NCI-H69 (cell line): Measurements from ENCODE around the gene MS4A10.

Source experiments
- DNase-seq: peaks from one replicate; lab custom pipeline; 2025; lab: John Stamatoyannopoulos, UW

MS4A10 gene

DNA sequence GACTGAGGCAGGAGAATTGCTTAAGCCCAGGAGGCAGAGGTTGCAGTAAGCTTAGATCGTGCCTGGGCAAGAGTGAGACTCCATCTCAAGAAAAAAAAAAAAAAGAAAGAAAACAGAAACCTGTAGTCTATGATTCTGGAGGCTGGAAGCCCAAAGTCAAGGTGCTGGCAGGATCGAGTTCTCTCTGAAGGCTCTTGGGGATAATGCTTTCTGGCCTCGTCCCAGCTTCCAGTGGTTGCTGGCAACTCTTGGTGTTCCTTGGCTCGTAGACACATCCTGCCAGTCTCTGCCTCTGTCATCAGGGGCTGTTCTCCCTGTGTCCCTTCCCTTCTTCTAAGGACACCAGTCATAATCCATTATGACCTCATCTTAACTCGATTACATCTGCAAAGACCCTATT is 40.0 kb downstream of the MS4A10 start:
- DNase-seq: no peak

DNA sequence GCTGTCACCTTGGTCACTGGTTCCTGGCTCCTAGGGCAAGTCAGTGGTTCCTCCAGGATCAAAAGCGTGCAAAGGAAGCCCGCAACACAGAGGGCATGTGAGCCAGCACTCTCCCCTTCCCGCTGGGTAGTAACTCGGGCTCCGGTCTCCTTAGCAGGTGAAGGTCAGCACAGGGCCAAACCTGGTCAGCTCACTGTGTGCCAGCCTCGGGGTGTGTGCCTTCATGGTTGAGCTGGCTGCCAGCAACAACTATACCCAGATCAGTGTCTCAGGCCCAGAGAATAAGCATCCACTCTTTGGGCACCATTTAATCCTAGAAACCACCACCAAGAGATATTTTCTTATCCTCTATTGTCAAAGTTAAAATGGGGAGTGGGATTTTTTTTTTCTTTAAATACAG is 40.7 kb downstream of the MS4A10 start:
- no peak for DNase-seq

DNA sequence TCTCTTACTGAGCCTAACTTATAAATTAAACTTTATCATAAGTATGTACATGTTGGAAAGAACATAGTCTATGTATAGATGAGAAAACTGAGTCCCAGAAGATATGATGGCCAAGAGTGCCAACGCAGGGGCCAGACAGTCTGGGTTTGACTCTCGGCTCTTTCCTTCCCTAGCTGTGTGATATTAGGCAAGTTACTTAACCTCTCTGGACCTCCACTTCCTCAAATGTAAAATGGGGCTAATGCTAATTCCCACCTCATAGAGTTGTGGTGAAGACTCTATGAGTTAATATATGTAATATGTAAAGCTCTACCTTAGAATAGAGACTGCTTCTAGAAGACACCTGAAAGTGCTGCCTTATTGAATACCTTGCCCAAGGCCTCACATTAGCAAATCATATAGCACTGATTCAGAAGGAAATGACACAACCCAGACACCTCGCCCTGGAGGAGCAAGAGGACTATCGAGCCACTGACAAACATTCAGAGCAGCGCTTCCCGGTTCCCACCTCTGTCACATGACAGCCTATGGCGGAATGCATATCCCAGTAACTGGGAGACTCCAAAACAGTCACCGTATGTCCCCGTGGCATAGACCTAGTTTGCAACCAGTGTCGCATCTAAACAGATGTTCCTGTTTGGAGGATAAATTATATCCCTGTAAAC is 45.5 kb downstream of the MS4A10 start:
- no peak for DNase-seq

DNA sequence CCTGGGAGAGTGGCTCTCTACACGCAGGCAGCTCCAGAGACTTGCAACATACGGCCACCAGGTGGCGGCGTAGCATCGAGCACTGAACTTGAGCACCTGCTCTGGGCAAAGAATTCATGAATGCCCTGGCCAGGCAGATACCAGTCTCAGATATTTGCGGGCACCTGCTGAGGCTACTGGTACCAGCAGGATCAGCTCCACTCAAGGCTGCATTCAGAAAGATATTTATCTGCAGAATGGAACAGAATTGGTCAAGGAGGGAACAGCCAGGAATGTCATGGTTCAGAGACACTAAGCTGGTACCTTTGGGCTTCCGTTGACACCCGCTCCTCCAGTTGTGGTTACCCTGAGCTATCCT is 46.0 kb downstream of the MS4A10 start:
- DNase-seq: peak; percentile 90

DNA sequence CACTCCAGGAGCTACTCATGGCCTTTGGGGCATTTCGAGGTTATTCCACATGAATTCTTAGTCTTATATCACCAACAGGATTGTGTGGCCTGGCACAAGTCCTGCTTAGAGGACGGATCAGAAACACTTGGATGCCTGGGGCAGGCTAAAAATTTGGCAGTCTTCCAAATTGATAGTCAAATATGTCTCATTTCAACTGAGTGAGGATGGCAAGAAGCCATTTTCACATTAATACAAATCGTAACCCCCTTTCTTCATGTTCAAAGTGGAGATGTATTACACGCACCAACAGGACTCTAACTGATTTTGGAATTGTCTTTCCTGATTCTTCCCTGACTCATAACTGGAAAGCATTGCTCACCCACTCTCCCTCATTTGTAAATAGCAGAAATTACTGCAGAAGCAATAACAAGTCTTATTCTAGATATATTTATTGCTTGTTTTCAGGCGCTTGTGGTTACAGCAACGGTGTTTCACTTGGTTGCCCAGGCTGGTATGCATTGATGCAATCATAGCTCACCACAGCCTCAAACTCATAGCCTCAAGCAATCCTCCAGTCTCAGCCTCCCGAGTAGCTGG is 46.5 kb downstream of the MS4A10 start:
- DNase-seq: peak; percentile 79

- DNase-seq: no peak
Measured at GRCh38 chr11:60834742-60835533, 49.8 kb downstream of the MS4A10 start.

- no peak for DNase-seq
Measured at GRCh38 chr11:60835534-60835846, 50.4 kb downstream of the MS4A10 start.

DNA sequence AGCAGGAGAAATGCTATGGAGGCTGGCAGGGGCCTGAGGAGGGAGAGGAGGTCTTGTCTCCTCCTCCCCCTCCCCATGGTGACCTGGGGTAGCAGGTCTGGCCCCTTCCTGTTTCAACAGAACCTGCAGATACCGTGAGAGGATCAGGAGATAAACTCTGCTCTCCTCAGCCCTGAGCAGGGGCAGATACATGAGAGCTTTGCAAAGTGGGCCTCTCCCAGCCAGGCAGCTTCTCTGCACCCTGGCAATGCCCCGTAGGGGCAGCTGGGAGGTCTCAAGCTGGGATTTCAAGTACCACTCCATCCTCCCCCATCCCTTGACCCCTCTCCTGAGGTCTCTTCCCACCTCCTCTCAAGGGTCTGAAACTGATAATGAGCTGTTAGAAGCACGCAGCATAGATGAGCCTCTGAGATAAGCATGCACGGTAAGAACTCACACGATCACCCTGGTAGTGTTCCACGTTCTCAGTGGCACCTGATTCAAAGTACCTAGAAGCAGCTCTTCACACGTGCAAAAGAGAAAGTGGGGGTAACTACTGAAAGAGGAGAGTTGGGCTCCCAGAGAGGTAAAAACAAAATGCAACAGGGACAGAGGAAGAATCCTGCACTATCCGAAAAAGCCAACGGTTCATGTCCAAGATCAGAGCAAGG is 51.9 kb downstream of the MS4A10 start:
- DNase-seq: no peak

DNA sequence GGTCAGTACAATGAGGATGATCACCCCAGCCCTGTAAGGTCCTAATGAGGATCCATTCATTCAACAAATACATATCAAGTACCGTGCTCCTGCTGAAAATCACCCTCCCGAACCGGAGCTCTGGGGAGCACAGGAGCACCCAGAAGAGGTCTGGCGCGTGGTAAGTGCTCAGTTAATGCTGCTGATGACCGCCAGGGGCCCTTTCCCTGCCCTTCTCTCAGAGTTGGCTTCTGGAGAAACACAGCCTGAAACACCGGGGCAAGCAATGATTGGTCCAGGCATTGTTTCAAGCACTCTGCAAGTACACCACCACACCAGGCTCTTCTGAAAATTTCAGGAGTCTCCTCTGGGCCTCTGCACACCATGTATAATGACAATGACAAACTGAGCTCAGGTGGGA is 53.0 kb downstream of the MS4A10 start:
- no peak for DNase-seq

DNA sequence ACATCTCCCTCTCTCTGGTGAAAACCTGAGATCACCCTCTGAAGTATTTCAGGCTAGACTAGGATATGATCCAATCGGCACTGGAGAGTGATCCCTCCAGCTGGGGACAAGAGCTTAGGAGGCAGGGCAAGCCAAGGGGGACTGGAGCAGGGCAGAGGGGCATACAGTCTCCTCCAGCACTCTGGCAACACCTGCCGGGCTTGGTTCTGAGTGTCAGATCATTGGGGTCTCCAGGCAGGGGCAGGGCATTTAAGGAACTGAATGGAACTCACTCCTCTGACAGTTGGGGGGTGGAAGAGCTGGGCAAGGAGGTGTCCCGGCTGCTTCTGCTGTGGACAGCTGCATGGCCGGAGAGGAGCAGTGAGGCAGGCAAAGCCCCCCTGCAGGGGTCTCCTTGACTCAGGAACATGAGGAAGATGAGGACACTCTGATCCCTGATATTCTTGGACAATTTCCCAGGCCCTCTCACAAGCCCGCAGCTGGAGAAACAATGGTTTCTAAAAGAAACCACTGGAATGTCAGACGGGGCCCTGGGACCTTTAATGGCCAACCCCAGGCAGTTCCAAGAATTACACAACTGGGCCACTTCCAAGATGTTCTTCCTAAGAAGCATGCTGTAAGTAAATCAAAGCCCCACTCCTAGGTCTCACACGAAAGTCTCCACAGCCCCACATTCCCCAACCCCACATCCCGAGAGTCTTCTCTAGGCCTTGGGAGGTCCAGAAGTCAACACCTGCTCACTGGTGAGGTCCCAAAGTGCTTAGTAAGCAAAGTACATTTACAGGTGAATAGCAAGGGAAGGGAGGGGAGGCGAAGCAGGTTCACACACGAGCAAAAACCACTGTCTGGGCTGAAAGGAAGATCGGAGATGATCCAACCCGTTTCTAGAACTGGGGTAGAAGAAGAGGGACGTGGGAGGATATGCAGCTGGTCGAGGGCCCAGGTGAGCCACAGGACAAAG is 55.6 kb downstream of the MS4A10 start:
- DNase-seq: no peak

GRCh38 chr11:60841797-60842667 is 56.9 kb downstream of the MS4A10 start, which contains the start of gene CCDC86:
Gene CCDC86, plus strand, starts transcription at chr11:60842113. Its CDS starts 12 bp downstream, at chr11:60842125.
- peak; percentile 97 for DNase-seq

DNA sequence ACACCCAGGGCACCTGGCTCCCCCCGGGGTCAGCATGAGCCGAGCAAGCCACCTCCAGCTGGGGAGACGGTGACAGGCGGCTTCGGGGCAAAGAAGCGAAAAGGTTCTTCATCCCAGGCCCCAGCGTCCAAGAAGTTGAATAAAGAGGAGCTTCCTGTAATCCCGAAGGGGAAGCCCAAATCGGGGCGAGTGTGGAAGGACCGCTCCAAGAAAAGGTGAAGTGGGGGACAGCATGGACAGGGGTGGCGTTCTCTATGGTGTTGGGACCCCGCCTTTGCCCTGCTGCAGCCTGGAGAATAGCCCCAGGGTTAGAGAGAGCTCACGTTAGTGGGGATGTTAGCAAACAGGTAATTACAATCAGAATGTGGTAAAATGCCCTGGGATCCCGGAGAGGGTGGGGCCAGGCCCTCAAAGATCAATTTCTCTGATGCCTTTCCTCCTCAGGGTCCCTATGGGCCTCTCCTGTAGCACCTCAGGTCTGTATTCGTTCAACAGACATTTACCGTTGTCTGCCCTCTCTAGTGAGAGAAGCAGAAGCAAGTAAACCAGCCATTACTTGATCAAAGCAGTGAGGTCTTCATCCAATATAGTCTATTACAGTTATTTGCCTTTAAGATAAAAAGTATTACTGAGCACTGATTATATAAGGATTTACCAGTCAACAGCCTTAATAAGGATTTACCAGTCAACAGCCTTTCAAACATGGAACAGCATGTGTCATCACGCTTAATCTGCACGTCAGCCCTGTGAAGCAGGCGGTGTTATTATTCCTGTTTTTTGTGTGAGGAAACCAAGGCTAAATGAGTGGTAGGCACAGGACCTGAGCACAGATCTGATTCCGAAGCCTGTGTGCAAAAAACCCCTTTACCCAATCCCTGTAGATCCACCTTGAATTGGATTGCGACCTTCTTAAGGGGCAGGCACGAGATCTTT is 57.8 kb downstream of the MS4A10 start:
- peak; percentile 43 for DNase-seq

- no peak for DNase-seq
Measured at GRCh38 chr11:60844045-60844869, 59.1 kb downstream of the MS4A10 start.

- DNase-seq: no peak
Measured at GRCh38 chr11:60844870-60845221, 59.7 kb downstream of the MS4A10 start.

DNA sequence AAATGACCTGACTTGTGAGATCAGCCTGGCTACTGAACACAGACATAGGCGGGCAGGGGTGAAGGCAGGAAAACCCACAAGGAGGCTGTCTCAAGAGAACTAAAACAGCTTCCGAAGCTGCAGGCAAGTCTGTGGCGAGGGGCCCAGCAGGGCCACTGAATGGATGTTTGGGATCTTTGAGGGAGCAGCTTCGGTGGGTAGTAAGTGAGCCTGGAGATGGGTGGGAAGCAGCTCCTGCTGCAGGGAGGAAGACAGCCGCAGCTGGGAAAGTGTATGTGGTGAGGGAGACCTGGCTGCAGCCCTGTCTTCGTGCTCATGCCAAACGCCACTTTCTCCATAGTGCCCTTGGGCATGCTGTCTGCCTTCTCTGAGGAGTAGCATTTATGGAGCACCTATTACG is 60.2 kb downstream of the MS4A10 start:
- no peak for DNase-seq

GRCh38 chr11:60847281-60847680 is 62.1 kb downstream of the MS4A10 start:
- DNase-seq: no peak

GRCh38 chr11:60847896-60848295 is 62.8 kb downstream of the MS4A10 start:
- DNase-seq: no peak

DNA sequence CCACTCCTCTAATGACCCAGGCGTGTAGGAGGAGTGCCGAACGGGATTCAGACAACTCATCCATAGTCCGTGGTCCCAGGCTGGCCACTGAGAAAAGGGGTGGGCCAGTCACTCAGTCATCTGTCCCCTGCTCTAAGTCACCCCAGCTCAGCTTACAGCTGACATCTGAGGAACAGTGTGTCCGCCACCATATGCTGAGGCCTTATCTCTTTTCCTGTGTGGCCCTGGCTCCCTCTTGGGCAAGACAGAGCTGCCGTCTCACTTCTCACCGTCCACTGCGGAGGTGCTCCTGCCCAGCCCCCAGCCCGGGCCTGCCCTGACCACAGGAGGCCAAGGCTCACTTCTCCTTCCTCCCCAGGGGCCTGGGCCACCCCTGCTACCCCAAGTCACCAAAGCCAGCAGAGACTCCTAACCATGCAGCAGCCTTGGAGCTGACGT is 63.6 kb downstream of the MS4A10 start:
- no peak for DNase-seq
